ENCODE data around the gene PMFBP1.

Gene PMFBP1

GRCh38 chr16:72179204-72179970, 7.4 kb upstream of the PMFBP1 start:
- DNase-seq, result no peak

- DNase-seq, result no peak
Measured at GRCh38 chr16:72174726-72175125, 2.8 kb upstream of the PMFBP1 start.

- DNase-seq, result no peak
Measured at GRCh38 chr16:72173997-72174396, 2.0 kb upstream of the PMFBP1 start.

- no peak for DNase-seq
Measured at GRCh38 chr16:72171236-72171635, 719 bp downstream of the PMFBP1 start.

GRCh38 chr16:72169708-72170107, 2.2 kb downstream of the PMFBP1 start:
- no peak for DNase-seq

- DNase-seq, result no peak
Measured at GRCh38 chr16:72168365-72168764, 3.6 kb downstream of the PMFBP1 start.

- DNase-seq, result no peak
Measured at GRCh38 chr16:72166954-72167561, 4.9 kb downstream of the PMFBP1 start.

- DNase-seq, result peak in 1 of 2 donors; percentile 13
Measured at GRCh38 chr16:72166151-72166550, 5.8 kb downstream of the PMFBP1 start.

- DNase-seq, result no peak
Measured at GRCh38 chr16:72164691-72165090, 7.3 kb downstream of the PMFBP1 start.

- DNase-seq, result no peak
Measured at GRCh38 chr16:72162105-72162692, 9.8 kb downstream of the PMFBP1 start.

GRCh38 chr16:72159801-72160200, 12.2 kb downstream of the PMFBP1 start:
- DNase-seq, result no peak

GRCh38 chr16:72159386-72159785, 12.6 kb downstream of the PMFBP1 start:
- no peak for DNase-seq

- DNase-seq, result no peak
Measured at GRCh38 chr16:72149676-72150464, 22.1 kb downstream of the PMFBP1 start.

GRCh38 chr16:72142476-72142875, 29.5 kb downstream of the PMFBP1 start:
- DNase-seq, result no peak

- no peak for DNase-seq
Measured at GRCh38 chr16:72139908-72140307, 32.0 kb downstream of the PMFBP1 start.

- no peak for DNase-seq
Measured at GRCh38 chr16:72138064-72138572, 33.8 kb downstream of the PMFBP1 start.

- no peak for DNase-seq
Measured at GRCh38 chr16:72137380-72138063, 34.4 kb downstream of the PMFBP1 start.

GRCh38 chr16:72134507-72134906, 37.4 kb downstream of the PMFBP1 start:
- no peak for DNase-seq

- DNase-seq, result no peak
Measured at GRCh38 chr16:72132726-72133125, 39.2 kb downstream of the PMFBP1 start.

- DNase-seq, result no peak
Measured at GRCh38 chr16:72131036-72131435, 40.9 kb downstream of the PMFBP1 start.

- DNase-seq, result no peak
Measured at GRCh38 chr16:72129976-72130656, 41.8 kb downstream of the PMFBP1 start.

GRCh38 chr16:72128701-72129100, 43.3 kb downstream of the PMFBP1 start:
- no peak for DNase-seq
